IMR-90 (cell line): ENCODE data around the gene LNX1. TPM values are rescaled to one million over a fixed set of nuclear protein-coding genes. Genes with fewer than 3 reads are reported as not detected.

ENCODE experiments used
- ATAC-seq: fragments of 200-7000 bp; cut with Tn5 transposase; 2 replicates; pipeline ENCODE4 v1.9.1; 2020; ENCODE audit warnings: low read depth, mild to moderate bottlenecking, moderate library complexity
- BruUV-seq: library from RNA; stranded (reverse); fragments of 400-500 nt; replicated peaks from 2 replicates; lab custom pipeline; 2021; lab: Mats Ljungman, UMichigan
- CTCF ChIA-PET: fragments of 300-600 bp; formaldehyde crosslinking; extraction: SDS; loops from one replicate; lab custom pipeline; 2021; ENCODE audit warnings: antibody characterized with exemption; lab: Yijun Ruan, JAX
- POLR2A ChIA-PET: fragments of 300-600 bp; sonication (Branson Sonifier 250); formaldehyde crosslinking; loops from one replicate; lab custom pipeline; 2022; ENCODE audit warnings: antibody characterized with exemption; ENCODE audit not compliant: unreplicated experiment; lab: Charles Lee
- DNase-seq: peaks from one replicate; pipeline ENCODE4 v3.0.0; 2013
- H2AFZ ChIP-seq: replicated peaks from 2 replicates; pipeline ENCODE3; 2013; ENCODE audit warnings: low read length, mild to moderate bottlenecking; ENCODE audit not compliant: poor library complexity
- H2AK5ac ChIP-seq: 2 replicates; pipeline ENCODE4 v1.6.1; 2013; ENCODE audit warnings: low read depth, low read length, inconsistent platforms
- H2AK9ac ChIP-seq: replicated peaks from 2 replicates; pipeline ENCODE3; 2013; ENCODE audit warnings: mild to moderate bottlenecking, low read depth, low read length, moderate library complexity; ENCODE audit not compliant: poor library complexity
- H2BK120ac ChIP-seq: 2 replicates; pipeline ENCODE4 v1.6.1; 2013; ENCODE audit warnings: low read depth, low read length, inconsistent platforms
- H2BK15ac ChIP-seq: 3 replicates; pipeline ENCODE4 v1.6.1; 2013; ENCODE audit warnings: low read depth, low read length, inconsistent platforms
- H2BK20ac ChIP-seq: 2 replicates; pipeline ENCODE4 v1.6.1; 2013; ENCODE audit warnings: low read depth, mild to moderate bottlenecking, inconsistent platforms, low read length, moderate library complexity
- H2BK5ac ChIP-seq: 2 replicates; pipeline ENCODE4 v1.6.1; 2013; ENCODE audit warnings: mild to moderate bottlenecking, low read depth, low read length, inconsistent platforms; ENCODE audit not compliant: poor library complexity, severe bottlenecking
- H3K14ac ChIP-seq: replicated peaks from 2 replicates; pipeline ENCODE4 v1.6.1; 2013; ENCODE audit warnings: low read depth, low read length, inconsistent platforms
- H3K18ac ChIP-seq: 2 replicates; pipeline ENCODE4 v1.6.1; 2013; ENCODE audit warnings: low read depth, low read length, control low read depth
- H3K23ac ChIP-seq: 2 replicates; pipeline ENCODE4 v1.6.1; 2013; ENCODE audit warnings: low read depth, low read length, inconsistent platforms
- H3K27ac ChIP-seq: 2 replicates; pipeline ENCODE4 v1.5.1; 2013; ENCODE audit warnings: mild to moderate bottlenecking, control low read depth, low read length; ENCODE audit not compliant: insufficient read depth
- H3K27me3 ChIP-seq: 2 replicates; pipeline ENCODE4 v1.6.1; 2013; ENCODE audit warnings: low read length; ENCODE audit not compliant: control insufficient read depth, insufficient read depth
- H3K36me3 ChIP-seq: 2 replicates; pipeline ENCODE4 v1.6.1; 2013; ENCODE audit warnings: low read length, mixed read lengths; ENCODE audit not compliant: control insufficient read depth, insufficient read depth
- H3K4ac ChIP-seq: 2 replicates; pipeline ENCODE4 v1.6.1; 2013; ENCODE audit warnings: low read depth, low read length, inconsistent platforms
- H3K4me1 ChIP-seq: 2 replicates; pipeline ENCODE4 v1.6.1; 2013; ENCODE audit warnings: low read length, mixed read lengths; ENCODE audit not compliant: control insufficient read depth, insufficient read depth
- H3K4me2 ChIP-seq: 2 replicates; pipeline ENCODE4 v1.6.1; 2013; ENCODE audit warnings: low read depth, mild to moderate bottlenecking, control low read depth, low read length, moderate library complexity
- H3K4me3 ChIP-seq: 2 replicates; pipeline ENCODE4 v1.5.1; 2013; ENCODE audit warnings: low read depth, mild to moderate bottlenecking, control low read depth, low read length, moderate library complexity; ENCODE audit not compliant: insufficient read depth
- H3K56ac ChIP-seq: 2 replicates; pipeline ENCODE4 v1.6.1; 2013; ENCODE audit warnings: low read length, inconsistent platforms; ENCODE audit not compliant: insufficient read depth; ENCODE audit errors: extremely low read depth
- H3K79me1 ChIP-seq, 2 experiments: 2 replicates each; pipeline ENCODE4 v1.6.1; 2013; ENCODE audit warnings: low read length in 2 of 2, inconsistent platforms in 1 of 2, low read depth in 1 of 2
- H3K9ac ChIP-seq: 2 replicates; pipeline ENCODE4 v1.6.1; 2013; ENCODE audit warnings: low read depth, low read length, control low read depth
- H3K9me1 ChIP-seq: 2 replicates; pipeline ENCODE4 v1.6.1; 2013; ENCODE audit warnings: low read length, inconsistent platforms; ENCODE audit not compliant: insufficient read depth
- H3K9me3 ChIP-seq: 2 replicates; pipeline ENCODE4 v1.6.1; 2013; ENCODE audit warnings: low read length; ENCODE audit not compliant: control insufficient read depth, insufficient read depth
- H4K20me1 ChIP-seq: 2 replicates; pipeline ENCODE4 v1.6.1; 2013; ENCODE audit warnings: low read length, inconsistent platforms; ENCODE audit not compliant: insufficient read depth
- H4K5ac ChIP-seq: 2 replicates; pipeline ENCODE4 v1.6.1; 2013; ENCODE audit warnings: mild to moderate bottlenecking, low read depth, low read length, control low read depth
- H4K8ac ChIP-seq, 2 experiments: 2 replicates each; pipeline ENCODE4 v1.6.1; 2013; ENCODE audit warnings: low read depth in 2 of 2, low read length in 2 of 2, control low read depth in 1 of 2, inconsistent platforms in 1 of 2
- H4K91ac ChIP-seq: 2 replicates; pipeline ENCODE4 v1.6.1; 2013; ENCODE audit warnings: low read depth, low read length, inconsistent platforms; ENCODE audit not compliant: insufficient read depth
- BHLHE40 ChIP-seq: fragments of 150-350 bp; IDR thresholded peaks from 2 replicates; pipeline ENCODE4 v1.6.1; 2016; ENCODE audit warnings: mild to moderate bottlenecking, low read depth, low read length
- CEBPB ChIP-seq: IDR thresholded peaks from 2 replicates; pipeline ENCODE4 v1.6.1; 2012; ENCODE audit warnings: low read depth, low read length, improper control_type of control experiment
- CHD1 ChIP-seq: IDR thresholded peaks from 2 replicates; pipeline ENCODE4 v1.6.1; 2012; ENCODE audit warnings: low read depth, low read length, improper control_type of control experiment
- FOS ChIP-seq: fragments of 150-350 bp; IDR thresholded peaks from 2 replicates; pipeline ENCODE4 v1.6.1; 2016; ENCODE audit warnings: low read depth, low read length
- MAFK ChIP-seq: IDR thresholded peaks from 2 replicates; pipeline ENCODE4 v1.6.1; 2012; ENCODE audit warnings: low read depth, low read length, improper control_type of control experiment
- MAZ ChIP-seq: IDR thresholded peaks from 2 replicates; pipeline ENCODE4 v1.6.1; 2012; ENCODE audit warnings: low read depth, mild to moderate bottlenecking, low read length, improper control_type of control experiment, moderate library complexity, borderline replicate concordance
- MXI1 ChIP-seq: IDR thresholded peaks from 2 replicates; pipeline ENCODE4 v1.6.1; 2012; ENCODE audit warnings: low read depth, mild to moderate bottlenecking, low read length, moderate library complexity, borderline replicate concordance
- NFE2L2 ChIP-seq: fragments of 150-350 bp; IDR thresholded peaks from 2 replicates; pipeline ENCODE4 v1.6.1; 2016; ENCODE audit warnings: low read depth, mild to moderate bottlenecking, low read length
- POLR2A ChIP-seq: IDR thresholded peaks from 2 replicates; pipeline ENCODE4 v1.6.1; 2012; ENCODE audit warnings: mild to moderate bottlenecking, low read depth, low read length
- RAD21 ChIP-seq: IDR thresholded peaks from 2 replicates; pipeline ENCODE4 v1.6.1; 2012; ENCODE audit warnings: low read length, improper control_type of control experiment
- RCOR1 ChIP-seq: IDR thresholded peaks from 2 replicates; pipeline ENCODE4 v1.6.1; 2012; ENCODE audit warnings: mild to moderate bottlenecking, low read length, improper control_type of control experiment; ENCODE audit not compliant: insufficient replicate concordance
- RFX5 ChIP-seq: IDR thresholded peaks from 2 replicates; pipeline ENCODE4 v1.8.0; 2012; ENCODE audit warnings: low read depth, mild to moderate bottlenecking, low read length, moderate library complexity
- SMC3 ChIP-seq: fragments of 150-350 bp; IDR thresholded peaks from 2 replicates; pipeline ENCODE4 v1.6.1; 2016; ENCODE audit warnings: low read depth, mild to moderate bottlenecking, antibody characterized with exemption, low read length, moderate library complexity
- USF2 ChIP-seq: fragments of 150-350 bp; IDR thresholded peaks from 2 replicates; pipeline ENCODE4 v1.6.1; 2017; ENCODE audit warnings: mild to moderate bottlenecking, antibody characterized with exemption, low read length, low read depth
- WGBS, 2 experiments: methylation state at CpG; one replicate each; pipeline versions ENCODE4 v1.1.5 to v1.1.7; 2013; ENCODE audit warnings: missing lambda C conversion rate in 2 of 2; ENCODE audit not compliant: insufficient read length in 1 of 2; ENCODE audit errors: extremely low coverage in 2 of 2; 5-methylcytosine and 5-hydroxymethylcytosine counted together
- dilution Hi-C: fragments of 300-500 bp; cut with HindIII; formaldehyde crosslinking; loops from one replicate; pipeline ENCODE4 v1.14.3; 2018; ENCODE audit warnings: low sequenced_read_pairs; ENCODE audit not compliant: unreplicated experiment
- in situ Hi-C: fragments of 300-500 bp; cut with MboI; formaldehyde crosslinking; loops from 3 replicates; pipeline ENCODE4 v1.14.3; 2019; ENCODE audit warnings: low sequenced_read_pairs, inconsistent platforms, mixed read lengths
- intact Hi-C: fragments of 100-400 bp; cut with micrococcal nuclease; formaldehyde crosslinking; loops from 2 replicates; pipeline ENCODE4 v1.10.0; 2022
- polyA plus RNA-seq, 3 experiments: library from polyadenylated mRNA; depleted of rRNA; stranded (reverse); fragments of >200 nt; gene quantifications; 2 replicates each; pipeline ENCODE4 v1.2.3, GENCODE V29; 2012; ENCODE audit warnings: low replicate concordance in 1 of 3
- total RNA-seq: library from RNA; depleted of rRNA; stranded (reverse); fragments of >200 nt; gene quantifications from 2 replicates; pipeline ENCODE4 v1.2.3, GENCODE V29; 2012
- TF ChIP-seq, protein P1 (sequence below): fragments of 150-350 bp; IDR thresholded peaks from 2 replicates; pipeline ENCODE4 v1.6.1; 2016; ENCODE audit warnings: low read depth, mild to moderate bottlenecking, low read length, moderate library complexity, borderline replicate concordance
- TF ChIP-seq, protein P2 (sequence below): conservative IDR thresholded peaks from 2 replicates; pipeline ENCODE4 v1.5.1; 2012; ENCODE audit warnings: mild to moderate bottlenecking, low read depth, low read length, improper control_type of control experiment

Gene LNX1
- total and polyA plus RNA-seq, 2 of the 4 experiments (the other 2 are of a cell fraction), result 0.15 to 0.36 TPM

GRCh38 chr4:53419208-53419607 lies 172.1 kb downstream of the LNX1 start:
- Histone ChIP-seq H3K18ac (no peak overlapping the region), H4K91ac (no peak overlapping the region), H3K23ac (no peak overlapping the region), H4K5ac (no peak overlapping the region), H2BK120ac (no peak overlapping the region), H3K4ac (no peak overlapping the region), H2AK5ac (peak overlapping the region; percentile 73; the same call in 1 of the 2 replicates), H3K9me3 (no peaks in the 10 kb centered on the region), H3K14ac (no peak overlapping the region), H3K4me3 (no peak overlapping the region), H3K36me3 (peaks cover 5% of the 10 kb centered on the region), H2AK9ac (peak overlapping the region; percentile 55), H2BK15ac (no peak overlapping the region), H3K79me1 (peaks cover 24 to 40% of the 10 kb centered on the region in 2 experiments), H4K20me1 (peaks cover 3% of the 10 kb centered on the region; the same call in 1 of the 2 replicates), H4K8ac (no peak overlapping the region), H3K9me1 (0 out of 2 replicates have a peak, but pooled peaks cover 3% of the 10 kb centered on the region), H2BK5ac (no peak overlapping the region), H3K56ac (no peak overlapping the region), H3K27me3 (no peaks in the 10 kb centered on the region), H2BK20ac (no peak overlapping the region), H3K27ac (no peak overlapping the region), H2AFZ (no peak overlapping the region), H3K4me2 (peak overlapping the region; percentile 27; the same call in 1 of the 2 replicates), H3K9ac (no peak overlapping the region), H3K4me1 (no peaks in the 10 kb centered on the region; the same call in 1 of the 2 replicates)
- BruUV-seq, result no TSS peak
- intact Hi-C loops (no loop called here), in situ Hi-C loops (no loop called here), dilution Hi-C loops (no loop called here)
- ATAC-seq (no peak), DNase-seq (no peak)
- no CpG with 5 or more reads among the region's 3 CpGs for WGBS, 2 experiments
- CTCF ChIA-PET, result no interaction called here
- POLR2A ChIA-PET, result no interaction called here
- TF ChIP-seq CHD1 (no peak), MXI1 (no peak), BHLHE40 (no peak), NFE2L2 (no peak), RCOR1 (no peak), POLR2A (no peak), RAD21 (no peak), RFX5 (no peak), MAFK (no peak), MAZ (no peak), SMC3 (no peak), USF2 (no peak), CEBPB (no peak), FOS (no peak)
- TF ChIP-seq, protein P1, sequence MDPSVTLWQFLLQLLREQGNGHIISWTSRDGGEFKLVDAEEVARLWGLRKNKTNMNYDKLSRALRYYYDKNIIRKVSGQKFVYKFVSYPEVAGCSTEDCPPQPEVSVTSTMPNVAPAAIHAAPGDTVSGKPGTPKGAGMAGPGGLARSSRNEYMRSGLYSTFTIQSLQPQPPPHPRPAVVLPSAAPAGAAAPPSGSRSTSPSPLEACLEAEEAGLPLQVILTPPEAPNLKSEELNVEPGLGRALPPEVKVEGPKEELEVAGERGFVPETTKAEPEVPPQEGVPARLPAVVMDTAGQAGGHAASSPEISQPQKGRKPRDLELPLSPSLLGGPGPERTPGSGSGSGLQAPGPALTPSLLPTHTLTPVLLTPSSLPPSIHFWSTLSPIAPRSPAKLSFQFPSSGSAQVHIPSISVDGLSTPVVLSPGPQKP, result no peak
- TF ChIP-seq, protein P2, sequence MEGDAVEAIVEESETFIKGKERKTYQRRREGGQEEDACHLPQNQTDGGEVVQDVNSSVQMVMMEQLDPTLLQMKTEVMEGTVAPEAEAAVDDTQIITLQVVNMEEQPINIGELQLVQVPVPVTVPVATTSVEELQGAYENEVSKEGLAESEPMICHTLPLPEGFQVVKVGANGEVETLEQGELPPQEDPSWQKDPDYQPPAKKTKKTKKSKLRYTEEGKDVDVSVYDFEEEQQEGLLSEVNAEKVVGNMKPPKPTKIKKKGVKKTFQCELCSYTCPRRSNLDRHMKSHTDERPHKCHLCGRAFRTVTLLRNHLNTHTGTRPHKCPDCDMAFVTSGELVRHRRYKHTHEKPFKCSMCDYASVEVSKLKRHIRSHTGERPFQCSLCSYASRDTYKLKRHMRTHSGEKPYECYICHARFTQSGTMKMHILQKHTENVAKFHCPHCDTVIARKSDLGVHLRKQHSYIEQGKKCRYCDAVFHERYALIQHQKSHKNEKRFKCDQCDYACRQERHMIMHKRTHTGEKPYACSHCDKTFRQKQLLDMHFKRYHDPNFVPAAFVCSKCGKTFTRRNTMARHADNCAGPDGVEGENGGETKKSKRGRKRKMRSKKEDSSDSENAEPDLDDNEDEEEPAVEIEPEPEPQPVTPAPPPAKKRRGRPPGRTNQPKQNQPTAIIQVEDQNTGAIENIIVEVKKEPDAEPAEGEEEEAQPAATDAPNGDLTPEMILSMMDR, result no peak
